ENCODE measurements around the gene PRCD.

Gene PRCD

DNA sequence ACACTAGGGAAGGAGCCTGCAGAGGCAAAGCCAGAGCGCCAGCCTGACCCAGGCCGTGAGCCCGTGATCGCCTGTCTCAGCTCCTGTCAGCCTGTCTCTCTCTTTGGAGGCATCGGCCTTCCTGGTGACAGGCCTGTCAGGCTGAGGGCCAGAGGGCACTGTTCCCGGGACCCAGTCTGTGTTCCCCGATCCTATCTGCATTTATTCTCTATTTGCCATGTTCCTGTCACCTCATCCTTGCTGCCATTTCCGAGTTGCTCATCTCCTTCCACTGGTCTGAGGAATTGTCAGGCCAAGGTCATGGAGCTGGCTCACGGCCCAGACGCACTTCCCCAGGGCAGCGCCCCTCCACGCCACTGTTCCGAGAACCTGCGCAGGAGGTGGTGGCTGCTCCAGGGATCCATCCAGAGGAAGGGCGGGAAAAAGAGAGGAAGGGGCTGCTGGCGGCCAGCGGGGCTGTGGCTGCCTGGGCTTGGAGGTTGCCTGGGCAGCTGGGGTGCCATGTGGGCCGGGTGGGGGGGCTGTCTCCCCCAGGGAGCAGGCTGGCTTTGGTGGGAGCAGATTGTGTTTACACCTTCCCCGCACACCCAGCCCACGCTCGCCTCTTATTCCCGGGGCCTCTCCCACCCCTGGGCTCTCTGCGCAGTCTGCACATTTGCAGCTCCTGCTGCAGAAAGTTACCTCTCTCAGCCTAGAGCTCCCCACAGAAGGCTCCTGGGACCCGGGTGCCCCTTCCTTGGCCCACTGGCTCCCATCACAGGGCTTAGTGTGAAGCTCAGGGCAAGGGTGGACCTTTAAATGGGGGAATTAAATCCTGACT, 4.9 kb downstream of the PRCD start:
- no peak overlapping the region for H3K4me3 ChIP-seq (ENCODE audit: low read depth, low read length)
- TF ChIP-seq, protein P1, sequence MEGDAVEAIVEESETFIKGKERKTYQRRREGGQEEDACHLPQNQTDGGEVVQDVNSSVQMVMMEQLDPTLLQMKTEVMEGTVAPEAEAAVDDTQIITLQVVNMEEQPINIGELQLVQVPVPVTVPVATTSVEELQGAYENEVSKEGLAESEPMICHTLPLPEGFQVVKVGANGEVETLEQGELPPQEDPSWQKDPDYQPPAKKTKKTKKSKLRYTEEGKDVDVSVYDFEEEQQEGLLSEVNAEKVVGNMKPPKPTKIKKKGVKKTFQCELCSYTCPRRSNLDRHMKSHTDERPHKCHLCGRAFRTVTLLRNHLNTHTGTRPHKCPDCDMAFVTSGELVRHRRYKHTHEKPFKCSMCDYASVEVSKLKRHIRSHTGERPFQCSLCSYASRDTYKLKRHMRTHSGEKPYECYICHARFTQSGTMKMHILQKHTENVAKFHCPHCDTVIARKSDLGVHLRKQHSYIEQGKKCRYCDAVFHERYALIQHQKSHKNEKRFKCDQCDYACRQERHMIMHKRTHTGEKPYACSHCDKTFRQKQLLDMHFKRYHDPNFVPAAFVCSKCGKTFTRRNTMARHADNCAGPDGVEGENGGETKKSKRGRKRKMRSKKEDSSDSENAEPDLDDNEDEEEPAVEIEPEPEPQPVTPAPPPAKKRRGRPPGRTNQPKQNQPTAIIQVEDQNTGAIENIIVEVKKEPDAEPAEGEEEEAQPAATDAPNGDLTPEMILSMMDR (IDR thresholded peaks at IDR 0.05; ENCODE audit: control insufficient read depth, extremely low read depth, insufficient read depth): no peak
- peak; percentile 53 for DNase-seq (ENCODE audit: low read depth)

DNA sequence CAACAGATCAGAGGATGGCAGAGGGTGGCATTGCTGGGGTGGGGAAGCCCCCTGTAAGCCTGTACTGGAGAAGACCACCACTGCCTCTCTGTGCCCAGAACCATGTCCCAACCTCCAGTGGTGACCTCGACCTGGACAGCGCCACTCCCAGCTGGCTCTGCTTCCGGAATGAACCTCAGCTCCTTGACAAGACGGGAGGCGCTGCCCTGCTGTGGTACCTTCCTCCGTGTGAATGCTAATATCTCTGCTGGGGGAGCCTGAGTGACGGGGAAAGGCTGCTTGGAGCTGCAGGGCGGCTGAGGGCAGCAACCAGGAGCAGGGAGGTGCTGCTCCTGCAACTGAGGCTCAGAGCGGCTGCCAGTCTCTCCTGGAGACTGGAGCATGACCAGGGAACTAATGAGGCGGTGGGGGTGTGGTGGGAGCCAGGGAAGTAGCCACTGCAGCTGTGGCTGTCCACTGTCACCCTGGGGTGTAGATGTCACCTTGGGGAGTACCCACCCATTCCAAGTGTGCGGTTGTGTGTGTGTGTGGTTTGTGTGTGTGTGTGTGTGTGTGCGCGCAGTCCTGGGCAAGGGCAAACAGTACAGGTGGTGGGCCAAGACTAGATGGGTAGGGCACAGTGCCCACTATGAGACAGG, 6.2 kb downstream of the PRCD start:
- H3K4me3 ChIP-seq (ENCODE audit: low read depth, low read length): no peak overlapping the region
- no peak for DNase-seq (ENCODE audit: low read depth)
- TF ChIP-seq, protein P1 (IDR thresholded peaks at IDR 0.05; ENCODE audit: control insufficient read depth, extremely low read depth, insufficient read depth): no peak

DNA sequence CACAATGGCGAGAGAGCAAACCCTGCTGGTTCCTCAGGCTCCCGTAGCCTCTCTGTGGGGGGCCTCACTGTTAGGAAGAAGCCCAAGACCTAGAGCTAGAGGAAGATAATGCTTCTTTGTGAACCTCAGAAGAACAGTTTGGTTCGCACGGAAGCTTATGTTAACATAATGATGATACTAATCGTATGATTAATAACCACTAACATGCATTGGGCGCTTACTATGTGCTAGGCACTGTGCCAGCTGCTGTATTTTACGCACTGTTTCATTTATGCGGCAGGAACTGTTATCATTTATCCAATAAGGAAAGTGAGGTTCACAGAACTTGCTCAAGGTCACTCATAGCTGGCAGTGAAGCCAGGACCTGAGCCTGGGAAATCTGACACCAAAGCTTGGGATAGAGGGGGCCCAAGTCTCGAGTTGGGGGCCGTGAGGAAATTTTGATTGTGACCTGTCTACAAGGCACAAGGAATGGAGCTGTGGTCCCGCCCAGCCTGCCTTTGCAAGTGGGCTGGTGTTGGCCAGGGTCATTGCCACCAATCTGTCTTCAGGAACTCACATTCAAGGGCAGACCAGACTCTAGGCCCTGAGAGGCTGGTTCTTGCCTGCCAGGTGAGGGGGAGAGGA, 6.8 kb downstream of the PRCD start:
- TF ChIP-seq, protein P1 (IDR thresholded peaks at IDR 0.05; ENCODE audit: control insufficient read depth, extremely low read depth, insufficient read depth): no peak
- H3K4me3 ChIP-seq (ENCODE audit: low read depth, low read length): no peak overlapping the region
- no peak for DNase-seq (ENCODE audit: low read depth)

DNA sequence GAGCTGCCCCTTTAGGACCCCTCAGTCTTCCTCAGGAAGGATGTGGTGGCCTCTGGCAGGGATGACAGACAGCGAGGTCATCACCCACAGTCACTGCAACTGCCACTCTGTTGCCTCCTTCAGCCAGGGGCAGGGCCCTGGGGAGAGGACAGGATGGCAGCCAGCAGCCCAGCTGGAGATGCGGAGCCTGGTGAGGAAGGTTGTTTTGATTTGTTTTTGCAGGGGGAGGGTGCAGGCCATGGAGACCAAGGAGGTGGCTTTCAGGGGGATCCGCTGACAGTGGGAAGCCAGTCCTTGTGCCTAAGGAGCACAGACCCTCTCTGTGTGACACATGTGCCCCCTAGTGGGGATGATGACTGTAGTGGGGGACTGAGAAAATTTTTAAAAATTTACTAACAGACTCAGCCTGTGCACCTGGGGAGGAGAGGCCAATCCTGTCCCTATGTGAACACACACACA, 7.4 kb downstream of the PRCD start:
- H3K4me3 ChIP-seq (ENCODE audit: low read depth, low read length): no peak overlapping the region
- no peak for DNase-seq (ENCODE audit: low read depth)
- TF ChIP-seq, protein P1 (IDR thresholded peaks at IDR 0.05; ENCODE audit: control insufficient read depth, extremely low read depth, insufficient read depth): peak; percentile 58

DNA sequence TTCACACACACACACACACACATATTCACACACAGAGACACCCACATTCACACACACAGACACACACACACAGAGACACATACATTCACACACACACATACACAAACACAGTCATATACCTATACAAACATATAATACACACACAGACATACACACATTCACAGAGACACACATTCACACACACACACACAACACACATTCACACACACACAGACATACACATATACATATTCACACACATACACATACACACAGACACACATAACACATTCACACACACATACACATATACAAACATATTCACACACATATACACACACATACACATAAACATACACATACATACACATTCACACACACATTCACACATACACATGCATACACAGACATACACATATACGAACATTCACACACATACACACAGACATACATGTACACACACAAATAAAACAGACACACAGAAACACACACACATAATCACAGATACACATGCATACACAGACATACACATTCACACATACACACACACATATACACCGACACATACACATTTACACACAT, 7.9 kb downstream of the PRCD start:
- DNase-seq (ENCODE audit: low read depth): no peak
- H3K4me3 ChIP-seq (ENCODE audit: low read depth, low read length): no peak overlapping the region
- TF ChIP-seq, protein P1 (IDR thresholded peaks at IDR 0.05; ENCODE audit: control insufficient read depth, extremely low read depth, insufficient read depth): no peak

DNA sequence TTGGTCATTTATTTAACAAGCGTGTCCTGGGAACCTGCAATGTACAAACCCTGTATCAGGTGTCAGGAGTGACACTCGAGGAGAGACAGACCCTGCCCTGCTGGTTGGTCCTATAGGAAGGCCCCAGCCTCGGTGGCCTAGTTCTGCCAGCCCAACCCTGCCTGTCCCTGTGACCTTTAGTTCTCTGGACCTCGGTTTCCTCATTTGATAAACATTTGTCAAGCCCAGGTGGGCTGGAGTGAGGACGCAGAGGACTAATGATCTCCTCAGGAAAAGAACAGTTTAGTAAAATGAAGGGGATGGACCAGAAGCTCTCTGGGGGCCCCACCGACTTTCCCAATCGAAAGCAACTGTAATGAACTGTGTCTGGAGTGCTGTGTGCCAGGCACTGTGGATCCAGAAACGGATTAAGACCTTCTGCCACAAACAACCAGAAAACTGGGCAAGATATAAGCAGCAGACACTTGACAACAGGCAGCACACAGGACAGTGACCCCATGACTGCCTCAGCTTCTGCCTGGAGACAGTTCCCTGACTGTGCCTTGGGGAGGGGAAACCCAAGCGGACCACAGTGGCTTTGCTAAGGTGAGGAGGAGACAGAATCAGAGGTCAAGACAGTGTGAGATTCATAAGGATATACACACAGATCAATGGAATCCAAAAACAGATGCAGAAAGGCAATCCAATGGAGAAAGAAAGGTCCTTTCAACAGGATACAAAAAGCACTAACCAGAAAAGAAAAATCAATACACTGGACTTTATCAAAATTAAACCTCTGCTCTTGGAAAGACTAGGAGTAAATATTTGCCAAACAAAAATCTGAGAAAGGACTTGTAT, 8.8 kb downstream of the PRCD start:
- TF ChIP-seq, protein P1 (IDR thresholded peaks at IDR 0.05; ENCODE audit: control insufficient read depth, extremely low read depth, insufficient read depth): no peak
- no peak for DNase-seq (ENCODE audit: low read depth)
- H3K4me3 ChIP-seq (ENCODE audit: low read depth, low read length): no peak overlapping the region

All from LNCaP clone FGC (cell line).